Endothelial cell (in vitro differentiated cells): ENCODE results near the gene NAALAD2. TPM values are rescaled to one million over a fixed set of nuclear protein-coding genes. Genes with fewer than 3 reads are reported as not detected.

Experiments used
- DNase-seq: peaks from one replicate; pipeline ENCODE4 v3.0.0; 2021; ENCODE audit warnings: low spot score
- H3K27ac Mint-ChIP-seq: one replicate; pipeline ENCODE4 v1.8.0; 2021; ENCODE audit warnings: mixed read lengths, inconsistent platforms; ENCODE audit not compliant: unreplicated experiment
- H3K27me3 Mint-ChIP-seq: one replicate; pipeline ENCODE4 v1.8.0; 2021; ENCODE audit warnings: mild to moderate bottlenecking, moderate library complexity, mixed read lengths, inconsistent platforms; ENCODE audit not compliant: unreplicated experiment
- H3K36me3 Mint-ChIP-seq: one replicate; pipeline ENCODE4 v1.8.0; 2021; ENCODE audit warnings: mild to moderate bottlenecking, low read depth, mixed read lengths, inconsistent platforms; ENCODE audit not compliant: unreplicated experiment
- H3K4me1 Mint-ChIP-seq: one replicate; pipeline ENCODE4 v1.8.0; 2021; ENCODE audit warnings: mild to moderate bottlenecking, mixed read lengths, inconsistent platforms; ENCODE audit not compliant: unreplicated experiment
- H3K4me3 Mint-ChIP-seq: one replicate; pipeline ENCODE4 v1.8.0; 2021; ENCODE audit warnings: mild to moderate bottlenecking, mixed read lengths, inconsistent platforms; ENCODE audit not compliant: unreplicated experiment
- H3K9me3 Mint-ChIP-seq: one replicate; pipeline ENCODE4 v1.8.0; 2021; ENCODE audit warnings: mixed read lengths, inconsistent platforms; ENCODE audit not compliant: unreplicated experiment
- total RNA-seq: library from RNA; stranded (reverse); fragmentation: NEBNext Ultra II Directional; extraction: Animal tissue kit (Norgen Biotek cat#: 25700); gene quantifications from one replicate; pipeline ENCODE4 v1.2.1, GENCODE V29; 2021; ENCODE audit not compliant: unreplicated experiment
- TF ChIP-seq, protein P1 (sequence below): fragments of 200-600 bp; sonication (generic); IDR thresholded peaks from one replicate; pipeline ENCODE4 v1.5.0; 2021; ENCODE audit warnings: antibody characterized with exemption; ENCODE audit not compliant: unreplicated experiment

NAALAD2 gene
- total RNA-seq, 1 donor from 2014 or later: 30.9 TPM

DNA sequence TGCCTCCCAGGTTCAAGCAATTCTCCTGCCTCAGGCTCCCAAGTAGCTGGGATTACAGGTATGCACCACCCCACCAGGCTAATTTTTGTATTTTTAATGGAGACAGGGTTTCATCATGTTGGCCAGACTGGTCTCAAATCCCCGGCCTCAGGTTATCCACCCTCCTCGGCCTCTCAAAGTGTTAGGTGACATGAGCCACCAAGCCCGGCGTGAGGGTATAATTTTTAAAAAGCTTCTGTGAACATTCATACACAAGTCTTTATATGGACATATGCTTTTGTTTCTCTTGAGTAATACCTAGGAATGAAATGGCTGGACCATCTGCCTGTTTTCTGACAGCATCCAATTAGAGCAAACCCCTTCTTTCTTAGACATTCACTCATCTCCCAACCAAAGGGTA is 14.3 kb upstream of the NAALAD2 start:
- Mint-ChIP-seq H3K4me3 (no peak overlapping the region), H3K27ac (no peak overlapping the region)

DNA sequence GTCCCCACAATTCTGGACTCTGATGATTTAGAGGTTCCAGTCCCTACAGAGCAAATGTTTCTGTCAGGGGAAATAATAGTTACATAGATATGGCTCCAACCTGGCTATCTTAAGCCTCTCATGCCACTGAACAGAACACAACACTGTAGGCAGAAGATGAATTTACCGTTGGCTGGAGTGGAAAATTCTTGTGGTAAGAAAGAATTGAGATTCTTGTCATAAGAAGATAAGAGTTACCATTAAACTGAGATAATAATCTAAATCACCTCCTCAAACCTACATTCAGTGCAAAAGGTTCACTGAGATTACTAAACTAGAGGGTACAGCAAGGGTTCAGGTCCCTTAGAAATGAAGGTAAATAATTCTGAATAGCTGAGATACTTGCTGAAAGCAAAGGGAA is 10.1 kb upstream of the NAALAD2 start:
- no peak for DNase-seq
- Mint-ChIP-seq H3K9me3 (no peaks in the 10 kb centered on the region), H3K27me3 (no peaks in the 10 kb centered on the region)

More for the DNA sequence above, 14.3 kb upstream of the NAALAD2 start:
- no peaks in the 10 kb centered on the region for H3K4me1 Mint-ChIP-seq
- TF ChIP-seq, protein P1, sequence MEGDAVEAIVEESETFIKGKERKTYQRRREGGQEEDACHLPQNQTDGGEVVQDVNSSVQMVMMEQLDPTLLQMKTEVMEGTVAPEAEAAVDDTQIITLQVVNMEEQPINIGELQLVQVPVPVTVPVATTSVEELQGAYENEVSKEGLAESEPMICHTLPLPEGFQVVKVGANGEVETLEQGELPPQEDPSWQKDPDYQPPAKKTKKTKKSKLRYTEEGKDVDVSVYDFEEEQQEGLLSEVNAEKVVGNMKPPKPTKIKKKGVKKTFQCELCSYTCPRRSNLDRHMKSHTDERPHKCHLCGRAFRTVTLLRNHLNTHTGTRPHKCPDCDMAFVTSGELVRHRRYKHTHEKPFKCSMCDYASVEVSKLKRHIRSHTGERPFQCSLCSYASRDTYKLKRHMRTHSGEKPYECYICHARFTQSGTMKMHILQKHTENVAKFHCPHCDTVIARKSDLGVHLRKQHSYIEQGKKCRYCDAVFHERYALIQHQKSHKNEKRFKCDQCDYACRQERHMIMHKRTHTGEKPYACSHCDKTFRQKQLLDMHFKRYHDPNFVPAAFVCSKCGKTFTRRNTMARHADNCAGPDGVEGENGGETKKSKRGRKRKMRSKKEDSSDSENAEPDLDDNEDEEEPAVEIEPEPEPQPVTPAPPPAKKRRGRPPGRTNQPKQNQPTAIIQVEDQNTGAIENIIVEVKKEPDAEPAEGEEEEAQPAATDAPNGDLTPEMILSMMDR: no peak
- no peaks in the 10 kb centered on the region for H3K36me3 Mint-ChIP-seq
- H3K9me3 Mint-ChIP-seq: no peaks in the 10 kb centered on the region
- no peak for DNase-seq
- H3K27me3 Mint-ChIP-seq: peaks cover 1% of the 10 kb centered on the region

DNA sequence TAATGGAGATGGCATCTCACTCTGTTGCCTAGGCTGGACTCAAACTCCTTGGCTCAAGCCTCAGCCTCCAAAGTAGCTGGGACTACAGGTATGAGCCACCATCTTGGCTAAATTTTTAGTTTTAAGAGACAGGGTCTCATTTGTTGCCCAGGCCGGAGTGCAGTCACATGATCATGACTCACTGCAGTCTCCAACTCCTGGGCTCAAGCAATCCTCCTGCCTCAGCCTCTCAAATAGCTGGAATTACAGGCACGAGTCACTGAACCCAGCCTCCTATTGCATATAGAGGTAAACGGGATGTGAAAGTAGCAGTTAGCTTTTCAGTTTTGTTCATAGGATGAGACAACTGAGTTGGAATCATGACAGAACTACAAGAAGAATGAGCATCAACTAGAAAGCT is 9.5 kb upstream of the NAALAD2 start:
- Mint-ChIP-seq H3K27me3 (no peaks in the 10 kb centered on the region), H3K4me1 (no peaks in the 10 kb centered on the region), H3K27ac (no peak overlapping the region), H3K9me3 (no peaks in the 10 kb centered on the region), H3K36me3 (no peaks in the 10 kb centered on the region), H3K4me3 (no peak overlapping the region)
- TF ChIP-seq, protein P1: no peak
- DNase-seq: no peak

More for the DNA sequence above, 10.1 kb upstream of the NAALAD2 start:
- H3K4me3 Mint-ChIP-seq: no peak overlapping the region
- H3K36me3 Mint-ChIP-seq: no peaks in the 10 kb centered on the region
- H3K4me1 Mint-ChIP-seq: no peaks in the 10 kb centered on the region
- TF ChIP-seq, protein P1: no peak
- H3K27ac Mint-ChIP-seq: no peak overlapping the region

DNA sequence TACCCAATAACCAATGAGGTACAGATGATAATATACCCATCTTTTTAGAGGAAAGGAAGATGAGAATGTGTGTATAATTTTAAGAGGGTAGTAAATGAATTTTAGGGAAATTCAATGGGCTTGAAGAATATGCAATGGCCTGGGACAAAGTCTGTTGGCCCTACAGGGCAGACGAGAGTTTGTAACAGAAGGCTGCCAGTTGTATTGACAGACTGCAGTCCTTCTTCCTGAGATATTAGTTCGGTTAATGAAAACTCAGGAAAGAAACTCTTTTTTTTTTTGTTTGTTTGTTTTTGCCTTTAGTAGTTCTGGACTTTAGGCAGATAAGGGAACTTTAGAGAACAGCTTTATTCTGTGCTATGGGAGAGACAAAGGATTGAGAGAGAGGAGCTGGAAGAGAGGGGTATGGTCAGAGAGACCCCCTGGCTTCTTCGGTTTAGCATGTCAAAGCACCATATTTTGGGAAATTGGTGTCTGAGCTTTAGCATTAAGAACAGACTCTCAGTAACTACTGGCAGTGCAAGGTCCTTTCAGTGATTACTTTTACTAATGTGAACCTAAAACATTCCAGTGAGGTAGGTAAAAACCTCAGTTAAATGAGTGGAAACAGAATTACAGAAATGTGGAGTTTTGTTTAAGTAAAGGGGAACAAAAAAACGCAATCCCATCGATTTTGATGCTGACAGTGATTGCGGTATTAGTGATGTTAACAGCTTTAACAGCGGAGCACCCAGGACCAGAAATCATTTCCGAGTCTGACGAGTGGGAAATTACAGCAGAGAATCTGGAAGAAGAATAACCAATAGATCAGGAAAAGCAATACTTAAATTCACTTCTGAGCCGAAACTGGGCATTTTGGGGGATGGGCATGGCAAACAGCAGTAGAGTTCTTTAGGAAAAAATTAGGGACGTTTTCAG is 644 bp upstream of the NAALAD2 start:
- H3K4me1 Mint-ChIP-seq: peaks cover 22% of the 10 kb centered on the region
- H3K27ac Mint-ChIP-seq: no peak overlapping the region
- no peak for DNase-seq

More for the DNA sequence above, 644 bp upstream of the NAALAD2 start:
- Mint-ChIP-seq H3K27me3 (no peaks in the 10 kb centered on the region), H3K9me3 (no peaks in the 10 kb centered on the region), H3K36me3 (no peaks in the 10 kb centered on the region), H3K4me3 (peak overlapping the region; percentile 84)
- TF ChIP-seq, protein P1: no peak
